HUES64 (cell line): Measurements from ENCODE around the gene TCF7L2.

Source experiments
- H3K27ac ChIP-seq: 2 replicates; pipeline ENCODE4 v1.7.0; 2013; ENCODE audit warnings: low read depth, low read length, inconsistent platforms
- H3K27me3 ChIP-seq: 2 replicates; pipeline ENCODE4 v1.6.1; 2013; ENCODE audit warnings: mild to moderate bottlenecking, low read length; ENCODE audit not compliant: insufficient read depth
- H3K36me3 ChIP-seq: 2 replicates; pipeline ENCODE4 v1.6.1; 2013; ENCODE audit warnings: mild to moderate bottlenecking, low read length; ENCODE audit not compliant: insufficient read depth
- H3K4me1 ChIP-seq: 2 replicates; pipeline ENCODE4 v1.6.1; 2013; ENCODE audit warnings: mild to moderate bottlenecking, low read length, moderate library complexity; ENCODE audit not compliant: insufficient read depth
- H3K4me3 ChIP-seq: 2 replicates; pipeline ENCODE4 v1.5.1; 2013; ENCODE audit warnings: mild to moderate bottlenecking, low read length, moderate library complexity
- H3K9ac ChIP-seq: 2 replicates; pipeline ENCODE4 v1.6.1; 2013; ENCODE audit warnings: mild to moderate bottlenecking, low read depth, low read length
- H3K9me3 ChIP-seq: 2 replicates; pipeline ENCODE4 v1.6.1; 2013; ENCODE audit warnings: low read depth, low read length; ENCODE audit not compliant: insufficient read depth
- WGBS: fragments of 150-250, 120-280 bp; methylation state at CpG from one replicate; pipeline ENCODE4 v1.1.7; 2013; ENCODE audit warnings: missing lambda C conversion rate; 5-methylcytosine and 5-hydroxymethylcytosine counted together

The TCF7L2 gene

GRCh38 chr10:112984756-112985155 lies 34.7 kb downstream of the TCF7L2 start:
- Histone ChIP-seq H3K4me3 (no peak overlapping the region), H3K27me3 (no peaks in the 10 kb centered on the region), H3K4me1 (peaks cover 67% of the 10 kb centered on the region), H3K9me3 (no peaks in the 10 kb centered on the region), H3K9ac (no peak overlapping the region), H3K36me3 (peaks cover 21% of the 10 kb centered on the region), H3K27ac (no peak overlapping the region)
- 92% methylated on average over 8 of the region's 8 CpGs for WGBS

- no peak overlapping the region for H3K9ac ChIP-seq
- peaks cover 72% of the 10 kb centered on the region for H3K4me1 ChIP-seq
- 81% methylated on average over 3 of the region's 7 CpGs for WGBS
- H3K9me3 ChIP-seq = no peaks in the 10 kb centered on the region
- H3K4me3 ChIP-seq = no peak overlapping the region
- 0 out of 2 replicates have a peak overlapping the region, but pooled peaks have one; percentile 5 for H3K27ac ChIP-seq
- no peaks in the 10 kb centered on the region for H3K27me3 ChIP-seq
- H3K36me3 ChIP-seq = peaks cover 21% of the 10 kb centered on the region
These were observed 35.9 kb downstream of the TCF7L2 start for GRCh38 chr10:112985690-112986543.

DNA sequence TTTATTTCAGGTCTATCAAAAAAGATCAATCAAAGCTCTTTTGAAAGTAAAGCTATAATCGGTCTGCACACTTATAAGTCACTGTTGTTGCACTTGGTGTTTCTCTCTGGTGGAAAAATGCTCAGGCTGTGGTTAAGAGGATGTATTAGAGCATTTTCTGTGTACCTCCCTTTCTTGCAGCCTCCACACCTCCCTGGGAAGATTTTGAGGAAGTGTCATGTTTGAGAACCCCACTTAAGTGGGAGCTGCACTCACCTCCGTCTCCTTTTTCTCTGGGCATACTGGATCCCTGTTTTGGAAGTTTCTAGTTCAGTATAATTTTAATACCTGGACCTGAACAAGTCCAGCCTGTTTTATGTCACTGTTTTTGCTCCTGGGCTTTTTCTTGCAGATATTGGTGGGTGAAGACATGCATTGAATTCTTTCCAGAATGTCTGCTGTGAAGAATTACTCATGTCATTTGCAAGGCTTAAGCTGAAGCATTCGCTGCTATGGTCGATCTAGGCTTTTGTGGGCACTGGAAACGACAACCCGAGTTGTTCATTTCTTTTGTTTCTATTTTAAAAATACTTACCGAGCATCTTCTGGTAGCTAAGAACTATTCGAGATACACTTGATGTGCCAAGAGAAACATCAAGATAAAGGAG lies 36.6 kb downstream of the TCF7L2 start:
- Histone ChIP-seq H3K4me3 (no peak overlapping the region), H3K27me3 (no peaks in the 10 kb centered on the region), H3K36me3 (peaks cover 17% of the 10 kb centered on the region), H3K27ac (no peak overlapping the region), H3K9ac (no peak overlapping the region), H3K4me1 (peaks cover 69% of the 10 kb centered on the region), H3K9me3 (no peaks in the 10 kb centered on the region)
- WGBS = 79% methylated on average over 8 of the region's 8 CpGs

DNA sequence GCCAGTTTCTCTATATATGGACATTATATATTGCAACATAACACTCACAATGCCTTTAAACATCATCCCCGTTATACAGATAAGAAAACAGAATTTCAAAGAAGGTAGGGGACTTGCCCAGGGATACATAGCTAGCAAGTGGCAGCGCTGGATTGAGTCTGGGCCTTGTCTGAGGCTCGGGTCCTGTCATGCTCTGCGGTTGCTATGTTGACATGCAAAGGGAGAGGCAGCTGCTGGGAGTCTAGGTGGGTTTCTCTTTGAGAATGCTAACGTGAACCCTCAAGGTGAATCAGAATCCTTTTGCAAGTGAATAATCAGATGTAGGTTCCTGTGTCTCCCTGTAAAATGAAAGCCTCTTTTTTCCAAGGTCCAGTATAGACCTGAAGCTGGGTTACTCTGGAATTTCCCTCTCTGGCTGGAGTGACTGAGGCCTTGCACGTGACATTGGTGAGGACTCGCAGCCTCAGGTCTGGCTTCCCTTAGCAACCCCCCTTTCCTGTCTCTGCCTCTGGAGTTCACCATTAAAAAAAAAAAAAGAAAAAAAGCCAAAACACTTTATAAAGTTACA lies 38.9 kb downstream of the TCF7L2 start:
- Histone ChIP-seq H3K27ac (0 out of 2 replicates have a peak overlapping the region, but pooled peaks have one; percentile 13), H3K36me3 (peaks cover 14% of the 10 kb centered on the region), H3K9me3 (no peaks in the 10 kb centered on the region), H3K27me3 (no peaks in the 10 kb centered on the region), H3K4me3 (no peak overlapping the region), H3K4me1 (peaks cover 61% of the 10 kb centered on the region), H3K9ac (no peak overlapping the region)
- WGBS = 43% methylated on average over 7 of the region's 7 CpGs

DNA sequence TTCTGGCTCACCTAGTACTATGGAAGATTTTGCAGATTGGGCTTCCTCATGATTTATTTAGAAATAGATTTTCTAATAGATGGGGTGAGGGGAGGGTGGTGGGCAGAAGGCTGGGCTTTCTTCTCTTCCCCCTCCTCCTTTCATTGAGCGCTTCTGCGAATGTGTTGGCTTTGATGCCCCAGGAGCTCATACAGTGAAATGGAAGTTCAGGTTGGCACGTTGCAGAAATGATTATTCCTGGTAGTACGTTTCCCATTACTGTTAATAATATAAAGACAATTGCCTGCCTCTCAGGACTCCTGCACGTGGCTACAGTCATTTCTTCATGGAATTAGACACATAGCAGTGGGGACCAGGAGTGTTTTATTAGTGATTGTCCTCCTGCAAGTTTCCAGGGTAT lies 39.8 kb downstream of the TCF7L2 start:
- Histone ChIP-seq H3K36me3 (peaks cover 14% of the 10 kb centered on the region), H3K9ac (no peak overlapping the region), H3K27ac (no peak overlapping the region), H3K4me1 (peaks cover 52% of the 10 kb centered on the region), H3K4me3 (no peak overlapping the region), H3K9me3 (no peaks in the 10 kb centered on the region), H3K27me3 (no peaks in the 10 kb centered on the region)
- 82% methylated on average over 4 of the region's 5 CpGs for whole genome bisulfite sequencing

DNA sequence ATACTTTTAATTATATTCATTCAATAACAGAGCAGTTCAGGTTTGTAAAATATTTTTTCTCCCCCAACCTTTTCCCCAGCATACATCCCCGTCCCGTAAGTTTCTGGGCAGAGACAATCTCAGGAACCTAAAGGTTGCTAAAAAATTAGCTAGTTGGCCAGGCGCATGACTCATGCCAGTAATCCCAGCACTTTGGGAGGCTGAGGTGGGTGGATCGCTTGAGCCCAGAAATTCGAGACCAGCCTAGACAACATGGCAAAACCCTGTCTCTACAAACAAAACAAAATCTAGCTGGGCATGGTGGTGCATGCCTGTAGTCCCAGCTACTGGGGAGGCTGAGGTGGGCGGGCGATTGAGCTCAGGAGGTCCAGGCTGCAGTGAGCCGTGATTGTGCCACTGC lies 40.2 kb downstream of the TCF7L2 start:
- Histone ChIP-seq H3K9me3 (no peaks in the 10 kb centered on the region), H3K27ac (no peak overlapping the region), H3K9ac (no peak overlapping the region), H3K36me3 (peaks cover 14% of the 10 kb centered on the region), H3K4me3 (no peak overlapping the region), H3K4me1 (peaks cover 47% of the 10 kb centered on the region), H3K27me3 (no peaks in the 10 kb centered on the region)
- 87% methylated on average over 8 of the region's 8 CpGs for WGBS

- Histone ChIP-seq H3K9me3 (no peaks in the 10 kb centered on the region), H3K9ac (no peak overlapping the region), H3K27ac (peak overlapping the region; percentile 49), H3K4me3 (no peak overlapping the region), H3K4me1 (peaks cover 30% of the 10 kb centered on the region), H3K27me3 (no peaks in the 10 kb centered on the region), H3K36me3 (peaks cover 19% of the 10 kb centered on the region)
- 91% methylated on average over 19 of the region's 19 CpGs for WGBS
These were observed 41.9 kb downstream of the TCF7L2 start for GRCh38 chr10:112991888-112992491.

- no peaks in the 10 kb centered on the region for H3K27me3 ChIP-seq
- H3K36me3 ChIP-seq = peaks cover 8% of the 10 kb centered on the region; the same call in 1 of the 2 replicates
- no peaks in the 10 kb centered on the region for H3K9me3 ChIP-seq
- no peak overlapping the region for H3K4me3 ChIP-seq
- H3K27ac ChIP-seq = no peak overlapping the region
- 96% methylated on average over 3 of the region's 3 CpGs for WGBS
- H3K4me1 ChIP-seq = peaks cover 19% of the 10 kb centered on the region
- H3K9ac ChIP-seq = no peak overlapping the region
These were observed 46.4 kb downstream of the TCF7L2 start for GRCh38 chr10:112996462-112996861.

DNA sequence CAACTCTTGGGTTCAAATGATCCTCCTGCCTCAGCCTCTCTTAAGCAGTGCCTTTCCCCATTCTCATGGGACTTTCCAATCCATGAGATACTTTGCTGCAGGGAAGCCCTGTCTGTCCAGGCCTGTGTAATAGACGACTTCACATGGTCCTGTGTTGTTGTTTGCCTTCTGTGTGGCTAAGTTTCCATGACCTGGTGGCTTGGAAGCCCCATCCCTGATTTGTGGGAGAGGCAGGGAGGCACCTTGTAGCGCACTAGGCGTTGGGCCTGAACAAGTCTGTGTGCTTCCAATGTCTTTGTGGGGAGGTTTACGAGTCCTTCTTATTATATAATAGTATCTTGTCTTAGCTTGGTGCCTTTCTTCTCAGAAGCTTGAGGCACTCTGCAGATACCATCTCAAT lies 49.1 kb downstream of the TCF7L2 start:
- WGBS = 96% methylated on average over 3 of the region's 4 CpGs
- H3K4me1 ChIP-seq = peaks cover 16% of the 10 kb centered on the region

DNA sequence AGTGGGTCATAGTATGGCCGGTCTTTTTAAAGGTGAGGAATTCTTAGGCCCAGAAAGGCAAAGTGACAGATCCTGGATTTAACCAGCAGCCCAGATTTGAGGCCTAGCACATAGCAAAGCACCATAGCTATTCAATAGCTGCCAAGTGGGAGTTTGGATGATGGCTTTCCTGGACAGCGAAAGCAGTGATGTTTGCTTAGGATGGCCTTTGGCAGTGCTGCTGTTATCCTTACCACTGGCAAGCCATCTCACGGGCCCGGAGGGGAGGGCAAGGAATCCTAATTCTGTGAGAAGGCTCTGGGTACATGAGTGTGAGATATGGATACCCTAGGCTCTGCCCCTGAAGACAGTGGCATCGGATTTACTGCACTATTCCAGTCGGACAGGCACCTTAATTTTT lies 50.4 kb downstream of the TCF7L2 start:
- Histone ChIP-seq H3K9me3 (no peaks in the 10 kb centered on the region), H3K4me3 (no peak overlapping the region), H3K4me1 (peaks cover 16% of the 10 kb centered on the region), H3K36me3 (peaks cover 12% of the 10 kb centered on the region; the same call in 1 of the 2 replicates), H3K27ac (no peak overlapping the region), H3K9ac (no peak overlapping the region), H3K27me3 (no peaks in the 10 kb centered on the region)
- 93% methylated on average over 6 of the region's 6 CpGs for WGBS

More for the DNA sequence above, 49.1 kb downstream of the TCF7L2 start:
- H3K27me3 ChIP-seq = no peaks in the 10 kb centered on the region
- no peak overlapping the region for H3K9ac ChIP-seq
- H3K4me3 ChIP-seq = no peak overlapping the region
- H3K36me3 ChIP-seq = peaks cover 11% of the 10 kb centered on the region; the same call in 1 of the 2 replicates
- no peaks in the 10 kb centered on the region for H3K9me3 ChIP-seq
- no peak overlapping the region for H3K27ac ChIP-seq
